GM12878 (cell line): ENCODE results near the gene FGF11. TPM values are rescaled to one million over a fixed set of nuclear protein-coding genes. Genes with fewer than 3 reads are reported as not detected.

Source experiments
- ATAC-seq: fragments of 200-7000 bp; cut with Tn5 transposase; 3 replicates; pipeline ENCODE4 v1.9.1; 2020; ENCODE audit warnings: mild to moderate bottlenecking, moderate library complexity
- BruUV-seq: library from RNA; stranded (reverse); fragments of 400-500 nt; replicated peaks from 2 replicates; lab custom pipeline; 2021; lab: Mats Ljungman, UMichigan
- CTCF ChIA-PET: fragments of 300-600 bp; sonication (Branson Sonifier 250); formaldehyde crosslinking; extraction: SDS; loops from one replicate; lab custom pipeline; 2021; ENCODE audit warnings: inconsistent platforms; lab: Yijun Ruan, JAX
- POLR2A ChIA-PET: fragments of 350-600 bp; formaldehyde crosslinking; extraction: SDS; loops from one replicate; lab custom pipeline; 2021; ENCODE audit warnings: inconsistent platforms; lab: Charles Lee
- RAD21 ChIA-PET: fragments of 300-600 bp; sonication (Branson Sonifier 250); formaldehyde crosslinking; loops from one replicate; lab custom pipeline; 2023; ENCODE audit warnings: antibody characterized with exemption; ENCODE audit not compliant: unreplicated experiment; lab: Charles Lee
- SMC1A ChIA-PET: fragments of 300-600 bp; sonication (Branson Sonifier 250); formaldehyde crosslinking; loops from one replicate; lab custom pipeline; 2023; ENCODE audit not compliant: unreplicated experiment, uncharacterized antibody; lab: Charles Lee
- DNase-seq: peaks from one replicate; pipeline ENCODE4 v3.0.0-alpha.2; 2011; ENCODE audit warnings: low read depth, low spot score
- FAIRE-seq: peaks from 3 replicates; lab custom pipeline; 2011; peaks lifted over from hg19 to GRCh38; lab: Jason Lieb, UNC
- H2AFZ ChIP-seq: 2 replicates; pipeline ENCODE4 v1.6.0; 2011; ENCODE audit warnings: low read depth, low read length, control low read depth; ENCODE audit not compliant: control insufficient read depth
- H3K27ac ChIP-seq: 2 replicates; pipeline ENCODE4 v1.5.1; 2011; ENCODE audit warnings: control low read depth; ENCODE audit not compliant: control insufficient read depth, insufficient read depth
- H3K27me3 ChIP-seq, 2 experiments: replicated peaks in 1 of 2; 2 replicates each; pipeline versions ENCODE4 v1.6.0 to v1.6.1; 2011; ENCODE audit warnings: low read length in 1 of 2; ENCODE audit not compliant: control insufficient read depth in 2 of 2, insufficient read depth in 2 of 2
- H3K36me3 ChIP-seq, 2 experiments: 2 replicates each; pipeline ENCODE4 v1.5.1; 2011; ENCODE audit warnings: low read length in 1 of 2; ENCODE audit not compliant: control insufficient read depth in 2 of 2, insufficient read depth in 2 of 2
- H3K4me1 ChIP-seq: 2 replicates; pipeline ENCODE4 v1.6.1; 2011; ENCODE audit warnings: mild to moderate bottlenecking, low read length, moderate library complexity, mixed read lengths; ENCODE audit not compliant: control insufficient read depth, insufficient read depth
- H3K4me2 ChIP-seq: 2 replicates; pipeline ENCODE4 v1.6.0; 2011; ENCODE audit warnings: control low read depth; ENCODE audit not compliant: control insufficient read depth, insufficient read depth
- H3K4me3 ChIP-seq: fragments of 200-600 bp; sonication (generic); 2 replicates; pipeline ENCODE4 v1.5.1; 2016
- H3K79me2 ChIP-seq: 2 replicates; pipeline ENCODE4 v1.6.0; 2011; ENCODE audit warnings: low read length; ENCODE audit not compliant: control insufficient read depth, insufficient read depth
- H3K9ac ChIP-seq: 2 replicates; pipeline ENCODE4 v1.8.0; 2011; ENCODE audit warnings: low read length, control low read depth, mixed read lengths; ENCODE audit not compliant: control insufficient read depth, insufficient read depth
- H3K9me3 ChIP-seq: replicated peaks from 3 replicates; pipeline ENCODE4 v1.5.1; 2011; ENCODE audit warnings: mild to moderate bottlenecking, low read length; ENCODE audit not compliant: control insufficient read depth, insufficient read depth
- H4K20me1 ChIP-seq: 2 replicates; pipeline ENCODE4 v1.6.0; 2011; ENCODE audit not compliant: control insufficient read depth, insufficient read depth
- ASH2L ChIP-seq: fragments of 300-600, 200-600 bp; sonication (generic); IDR thresholded peaks from 2 replicates; pipeline ENCODE4 v1.6.1; 2017; ENCODE audit warnings: low read depth, mild to moderate bottlenecking, borderline replicate concordance
- CHD1 ChIP-seq: IDR thresholded peaks from 2 replicates; pipeline ENCODE4 v1.6.1; 2012; ENCODE audit warnings: low read depth, low read length, improper control_type of control experiment
- EGR1 ChIP-seq, 2 experiments: IDR thresholded peaks; 1 replicate in 1 of 2; 2 replicates in 1 of 2; pipeline ENCODE4 v1.6.1; 2011 to 2012; ENCODE audit warnings: low read depth in 2 of 2, low read length in 2 of 2, borderline replicate concordance in 1 of 2, mild to moderate bottlenecking in 1 of 2, moderate library complexity in 1 of 2
- GATAD2B ChIP-seq: fragments of 450-650 bp; conservative IDR thresholded peaks from 2 replicates; pipeline ENCODE4 v1.6.1; 2017; ENCODE audit warnings: low read depth, mild to moderate bottlenecking, moderate library complexity
- IRF4 ChIP-seq: IDR thresholded peaks from 2 replicates; pipeline ENCODE4 v1.6.1; 2011; ENCODE audit warnings: low read depth, low read length
- NRF1 ChIP-seq: conservative IDR thresholded peaks from 2 replicates; pipeline ENCODE4 v1.6.1; 2011; ENCODE audit warnings: mild to moderate bottlenecking, low read depth, low read length, improper control_type of control experiment
- PAX8 ChIP-seq: fragments of 450-650 bp; IDR thresholded peaks from 2 replicates; pipeline ENCODE4 v1.6.1; 2017; ENCODE audit warnings: mild to moderate bottlenecking, moderate library complexity
- POLR2AphosphoS5 ChIP-seq: IDR thresholded peaks from 2 replicates; pipeline ENCODE4 v1.6.1; 2011; ENCODE audit warnings: mild to moderate bottlenecking, low read length, inconsistent platforms
- TCF12 ChIP-seq: IDR thresholded peaks from 2 replicates; pipeline ENCODE4 v1.6.1; 2011; ENCODE audit warnings: low read depth, mild to moderate bottlenecking, low read length
- TCF7 ChIP-seq: IDR thresholded peaks from 2 replicates; pipeline ENCODE4 v1.6.1; 2014; ENCODE audit warnings: antibody characterized with exemption, borderline replicate concordance
- ZBED1 ChIP-seq: IDR thresholded peaks from 2 replicates; pipeline ENCODE4 v1.6.1; 2016; ENCODE audit warnings: borderline replicate concordance
- ZBTB33 ChIP-seq: fragments of 450-650 bp; IDR thresholded peaks from 2 replicates; pipeline ENCODE4 v1.6.1; 2017; ENCODE audit warnings: mild to moderate bottlenecking
- ZBTB40 ChIP-seq: fragments of 450-650 bp; IDR thresholded peaks from 2 replicates; pipeline ENCODE4 v1.6.1; 2016; ENCODE audit warnings: mild to moderate bottlenecking, moderate library complexity, borderline replicate concordance
- ZNF24 ChIP-seq: fragments of 450-650 bp; IDR thresholded peaks from 2 replicates; pipeline ENCODE4 v1.6.1; 2017; ENCODE audit warnings: antibody characterized with exemption, mild to moderate bottlenecking
- WGBS: methylation state at CpG from one replicate; pipeline ENCODE4 v1.1.6; 2016; ENCODE audit warnings: low lambda C conversion rate; ENCODE audit not compliant: insufficient replicate concordance, insufficient coverage; ENCODE audit errors: missing lambda C conversion rate; 5-methylcytosine and 5-hydroxymethylcytosine counted together
- in situ Hi-C: fragments of 300-500 bp; cut with MboI; formaldehyde crosslinking; loops from 9 replicates; pipeline ENCODE4 v1.14.3; 2018; ENCODE audit warnings: mixed read lengths
- intact Hi-C: fragments of 100-400 bp; cut with micrococcal nuclease; formaldehyde crosslinking; loops from one replicate; pipeline ENCODE4 v1.14.2; 2022; ENCODE audit not compliant: unreplicated experiment
- polyA plus RNA-seq, 11 experiments: library from polyadenylated mRNA; depleted of rRNA in 4 of 11; unstranded in 6 of 11; stranded (reverse) in 5 of 11; fragments of >200 nt; fragmentation: Nextera tagmentation in 4 of 11; fragmentation: Illumina TruSeq in 1 of 11; extraction: Ambion mirVana in 4 of 11; extraction: Trizol in 1 of 11; gene quantifications; 1 replicate in 1 of 11; 2 replicates in 10 of 11; pipeline versions ENCODE4 v1.2.1 to v1.2.3, GENCODE V29; 2011 to 2016; ENCODE audit warnings: inconsistent platforms in 2 of 11, missing spikeins in 2 of 11, low read depth in 1 of 11
- total RNA-seq, 4 experiments: library from RNA; depleted of rRNA in 3 of 4; stranded (reverse); fragments of >200 nt in 3 of 4; fragmentation: Illumina TruSeq in 1 of 4; extraction: Trizol in 1 of 4; gene quantifications; 2 replicates each; pipeline versions ENCODE4 v1.2.1 to v1.2.3, GENCODE V29; 2013 to 2021
- TF ChIP-seq, protein P1 (sequence below): IDR thresholded peaks from 2 replicates; pipeline ENCODE4 v1.6.1; 2011; ENCODE audit warnings: borderline replicate concordance, low read depth, mild to moderate bottlenecking, moderate library complexity, low read length; ENCODE audit not compliant: insufficient read depth, poor library complexity, severe bottlenecking
- TF ChIP-seq, protein P2 (sequence below): IDR thresholded peaks from 2 replicates; pipeline ENCODE4 v1.6.1; 2012; ENCODE audit warnings: low read depth, low read length, improper control_type of control experiment

Gene FGF11
- total and polyA plus RNA-seq, 10 of the 15 experiments (the other 5 are each of a cell fraction or from before 2014, with no cell fraction given) = 0.69 to 21.1 (median 2.6) TPM

- no peaks in the 10 kb centered on the region for H3K9me3 ChIP-seq
Measured at GRCh38 chr17:7391307-7391706, 48.0 kb upstream of the FGF11 start.

More at GRCh38 chr17:7391307-7391706, 48.0 kb upstream of the FGF11 start:
- H3K36me3 ChIP-seq = no peaks in the 10 kb centered on the region
- H3K4me1 ChIP-seq = no peaks in the 10 kb centered on the region
- DNase-seq = no peak
- peaks cover 2% of the 10 kb centered on the region for H3K79me2 ChIP-seq
- no peaks in the 10 kb centered on the region for H3K27me3 ChIP-seq
- POLR2A ChIA-PET = no interaction called here
- H3K27ac ChIP-seq = no peak overlapping the region
- H4K20me1 ChIP-seq = no peaks in the 10 kb centered on the region
- TF ChIP-seq, protein P1, sequence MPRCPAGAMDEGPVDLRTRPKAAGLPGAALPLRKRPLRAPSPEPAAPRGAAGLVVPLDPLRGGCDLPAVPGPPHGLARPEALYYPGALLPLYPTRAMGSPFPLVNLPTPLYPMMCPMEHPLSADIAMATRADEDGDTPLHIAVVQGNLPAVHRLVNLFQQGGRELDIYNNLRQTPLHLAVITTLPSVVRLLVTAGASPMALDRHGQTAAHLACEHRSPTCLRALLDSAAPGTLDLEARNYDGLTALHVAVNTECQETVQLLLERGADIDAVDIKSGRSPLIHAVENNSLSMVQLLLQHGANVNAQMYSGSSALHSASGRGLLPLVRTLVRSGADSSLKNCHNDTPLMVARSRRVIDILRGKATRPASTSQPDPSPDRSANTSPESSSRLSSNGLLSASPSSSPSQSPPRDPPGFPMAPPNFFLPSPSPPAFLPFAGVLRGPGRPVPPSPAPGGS = no peak
- TF ChIP-seq ZNF24 (no peak), CHD1 (no peak), GATAD2B (no peak), ZBTB40 (no peak), ZBTB33 (no peak), ASH2L (no peak), NRF1 (no peak), PAX8 (no peak), TCF12 (no peak), EGR1 (IDR thresholded peaks at IDR 0.05; ENCODE audit: borderline replicate concordance in 1 of 2, low read depth in 2 of 2, low read length in 2 of 2) (no peak), TCF7 (no peak), ZBED1 (no peak), IRF4 (no peak), POLR2AphosphoS5 (no peak)
- TF ChIP-seq, protein P2, sequence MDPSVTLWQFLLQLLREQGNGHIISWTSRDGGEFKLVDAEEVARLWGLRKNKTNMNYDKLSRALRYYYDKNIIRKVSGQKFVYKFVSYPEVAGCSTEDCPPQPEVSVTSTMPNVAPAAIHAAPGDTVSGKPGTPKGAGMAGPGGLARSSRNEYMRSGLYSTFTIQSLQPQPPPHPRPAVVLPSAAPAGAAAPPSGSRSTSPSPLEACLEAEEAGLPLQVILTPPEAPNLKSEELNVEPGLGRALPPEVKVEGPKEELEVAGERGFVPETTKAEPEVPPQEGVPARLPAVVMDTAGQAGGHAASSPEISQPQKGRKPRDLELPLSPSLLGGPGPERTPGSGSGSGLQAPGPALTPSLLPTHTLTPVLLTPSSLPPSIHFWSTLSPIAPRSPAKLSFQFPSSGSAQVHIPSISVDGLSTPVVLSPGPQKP = no peak
- TF ChIP-seq, all 136 proteins: peak for 0
- in situ Hi-C loops = no loop called here
- ChIA-PET CTCF (no interaction called here), RAD21 (no interaction called here), SMC1A (no interaction called here)
- Histone ChIP-seq H3K4me3 (no peak overlapping the region), H3K9ac (no peak overlapping the region), H3K4me2 (no peak overlapping the region), H2AFZ (no peak overlapping the region)
- intact Hi-C loops = no loop called here
- ATAC-seq (no peak), FAIRE-seq (no peak)
- BruUV-seq = no TSS peak
- WGBS = 87% methylated on average over 2 of the region's 2 CpGs
